ENCODE data around the gene SAP30BP. TPM values are rescaled to one million over a fixed set of nuclear protein-coding genes. Genes with fewer than 3 reads are reported as not detected.

The SAP30BP gene
- total and polyA plus RNA-seq, 2 of the 13 experiments (the other 11 are each of a cell fraction or from before 2014, with no cell fraction given) = 67.7 to 99.4 TPM

DNA sequence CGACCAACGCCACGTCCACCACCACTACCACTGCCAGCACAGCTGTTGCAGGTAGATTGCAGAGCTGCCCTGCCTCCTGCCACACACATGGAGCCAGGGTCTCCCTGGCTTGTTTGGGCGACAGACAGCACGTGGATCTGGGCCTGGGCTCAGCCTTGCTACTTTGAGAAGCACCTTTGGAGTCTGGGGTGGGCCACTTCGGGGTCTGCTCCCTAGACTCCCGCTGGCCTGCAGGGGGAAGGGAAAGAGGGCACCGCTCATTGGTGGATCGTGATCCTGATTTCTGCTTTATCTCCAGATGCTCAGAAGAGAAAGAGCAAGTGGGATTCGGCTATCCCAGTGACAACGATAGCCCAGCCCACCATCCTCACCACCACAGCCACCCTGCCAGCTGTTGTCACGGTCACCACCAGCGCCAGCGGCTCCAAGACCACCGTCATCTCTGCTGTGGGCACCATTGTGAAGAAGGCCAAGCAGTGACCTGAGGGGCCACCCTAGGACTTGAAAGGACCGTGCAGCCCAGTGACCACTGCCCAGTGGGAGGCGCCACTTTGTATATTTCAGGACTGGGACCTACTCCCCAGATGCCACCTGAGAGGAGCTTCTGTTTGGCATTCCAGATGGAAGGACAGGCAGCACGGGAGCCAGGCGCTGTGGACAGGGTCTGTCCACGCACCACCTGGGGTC is 39.0 kb downstream of the SAP30BP start (continued):
- TF ChIP-seq, protein P1, sequence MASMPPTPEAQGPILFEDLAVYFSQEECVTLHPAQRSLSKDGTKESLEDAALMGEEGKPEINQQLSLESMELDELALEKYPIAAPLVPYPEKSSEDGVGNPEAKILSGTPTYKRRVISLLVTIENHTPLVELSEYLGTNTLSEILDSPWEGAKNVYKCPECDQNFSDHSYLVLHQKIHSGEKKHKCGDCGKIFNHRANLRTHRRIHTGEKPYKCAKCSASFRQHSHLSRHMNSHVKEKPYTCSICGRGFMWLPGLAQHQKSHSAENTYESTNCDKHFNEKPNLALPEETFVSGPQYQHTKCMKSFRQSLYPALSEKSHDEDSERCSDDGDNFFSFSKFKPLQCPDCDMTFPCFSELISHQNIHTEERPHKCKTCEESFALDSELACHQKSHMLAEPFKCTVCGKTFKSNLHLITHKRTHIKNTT (CRISPR knock-in tag; IDR thresholded peaks at IDR 0.05) = no peak

GRCh38 chr17:75707079-75707571 is 40.0 kb downstream of the SAP30BP start:
- Histone ChIP-seq H4K20me1 (ENCODE audit: insufficient read depth, low read length) (no peaks in the 10 kb centered on the region), H3K9ac (ENCODE audit: insufficient read depth, low read depth, low read length) (no peak overlapping the region), H3K79me2 (ENCODE audit: insufficient read depth, low read length) (no peaks in the 10 kb centered on the region), H3K27me3 (ENCODE audit: control insufficient read depth in 1 of 2, insufficient read depth in 2 of 2, low read length in 2 of 2) (no peaks in the 10 kb centered on the region), H3K4me2 (ENCODE audit: low read depth, low read length) (no peak overlapping the region), H3K4me3 (replicated peaks in 1 of 3; ENCODE audit: insufficient read depth in 1 of 3, low read depth in 2 of 3, low read length in 3 of 3) (no peak overlapping the region), H3K27ac (ENCODE audit: extremely low read length, insufficient read depth, low read length) (no peak overlapping the region), H3K9me3 (ENCODE audit: low read length) (no peaks in the 10 kb centered on the region), H2AFZ (ENCODE audit: low read length) (no peak overlapping the region), H3K36me3 (replicated peaks in 1 of 2; ENCODE audit: control insufficient read depth in 1 of 2, insufficient read depth in 2 of 2, low read length in 2 of 2) (peaks cover 36 to 56% of the 10 kb centered on the region in 2 experiments), H3K4me1 (ENCODE audit: insufficient read depth, low read length) (no peaks in the 10 kb centered on the region)
- in situ Hi-C loops (cut with HindIII; ENCODE audit: extremely low pct_ligation_motif_present, low pct_unique_long_range_greater_than_20kb) (no loop called here), intact Hi-C loops (cut with micrococcal nuclease; ENCODE audit: unreplicated experiment) (no loop called here)
- 94% methylated on average over 11 of the region's 12 CpGs for WGBS (ENCODE audit: low lambda C conversion rate)
- ChIA-PET CTCF (ENCODE audit: low intra/inter-chr PET ratio, low total read pairs) (no interaction called here), POLR2A (interaction anchor here (0.8 to 1.4 kb wide), 3 partner anchors 31 to 73 kb away, joined by 3 to 4 read pairs (median 3); no protein-coding TSS in a partner anchor)
- FAIRE-seq = no peak
- DNase-seq (ENCODE audit: low spot score) = no peak
- BruUV-seq (replicated peaks) = no TSS peak
- no peak for ATAC-seq
- TF ChIP-seq AGO2 (optimal IDR thresholded peaks at IDR 0.05; ENCODE audit: low read depth, low read length) (peak; percentile 79), NFYC (CRISPR knock-in tag; IDR thresholded peaks at IDR 0.05) (no peak), ZBTB33 (CRISPR knock-in tag; IDR thresholded peaks at IDR 0.05) (peak; percentile 89), POLR2A (IDR thresholded peaks at IDR 0.05; ENCODE audit: insufficient read depth in 1 of 2, low read depth in 2 of 2, low read length in 2 of 2) (no peak), POLR2G (IDR thresholded peaks at IDR 0.05; ENCODE audit: low read depth, low read length) (peak; percentile 32; the same call in 1 of the 2 replicates), RBM22 (optimal IDR thresholded peaks at IDR 0.05; ENCODE audit: low read length) (peak; percentile 51)
- TF ChIP-seq, protein P2, sequence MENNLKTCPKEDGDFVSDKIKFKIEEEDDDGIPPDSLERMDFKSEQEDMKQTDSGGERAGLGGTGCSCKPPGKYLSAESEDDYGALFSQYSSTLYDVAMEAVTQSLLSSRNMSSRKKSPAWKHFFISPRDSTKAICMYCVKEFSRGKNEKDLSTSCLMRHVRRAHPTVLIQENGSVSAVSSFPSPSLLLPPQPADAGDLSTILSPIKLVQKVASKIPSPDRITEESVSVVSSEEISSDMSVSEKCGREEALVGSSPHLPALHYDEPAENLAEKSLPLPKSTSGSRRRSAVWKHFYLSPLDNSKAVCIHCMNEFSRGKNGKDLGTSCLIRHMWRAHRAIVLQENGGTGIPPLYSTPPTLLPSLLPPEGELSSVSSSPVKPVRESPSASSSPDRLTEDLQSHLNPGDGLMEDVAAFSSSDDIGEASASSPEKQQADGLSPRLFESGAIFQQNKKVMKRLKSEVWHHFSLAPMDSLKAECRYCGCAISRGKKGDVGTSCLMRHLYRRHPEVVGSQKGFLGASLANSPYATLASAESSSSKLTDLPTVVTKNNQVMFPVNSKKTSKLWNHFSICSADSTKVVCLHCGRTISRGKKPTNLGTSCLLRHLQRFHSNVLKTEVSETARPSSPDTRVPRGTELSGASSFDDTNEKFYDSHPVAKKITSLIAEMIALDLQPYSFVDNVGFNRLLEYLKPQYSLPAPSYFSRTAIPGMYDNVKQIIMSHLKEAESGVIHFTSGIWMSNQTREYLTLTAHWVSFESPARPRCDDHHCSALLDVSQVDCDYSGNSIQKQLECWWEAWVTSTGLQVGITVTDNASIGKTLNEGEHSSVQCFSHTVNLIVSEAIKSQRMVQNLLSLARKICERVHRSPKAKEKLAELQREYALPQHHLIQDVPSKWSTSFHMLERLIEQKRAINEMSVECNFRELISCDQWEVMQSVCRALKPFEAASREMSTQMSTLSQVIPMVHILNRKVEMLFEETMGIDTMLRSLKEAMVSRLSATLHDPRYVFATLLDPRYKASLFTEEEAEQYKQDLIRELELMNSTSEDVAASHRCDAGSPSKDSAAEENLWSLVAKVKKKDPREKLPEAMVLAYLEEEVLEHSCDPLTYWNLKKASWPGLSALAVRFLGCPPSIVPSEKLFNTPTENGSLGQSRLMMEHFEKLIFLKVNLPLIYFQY (CRISPR knock-in tag; IDR thresholded peaks at IDR 0.05; ENCODE audit: borderline replicate concordance) = no peak
- TF ChIP-seq, protein P3, sequence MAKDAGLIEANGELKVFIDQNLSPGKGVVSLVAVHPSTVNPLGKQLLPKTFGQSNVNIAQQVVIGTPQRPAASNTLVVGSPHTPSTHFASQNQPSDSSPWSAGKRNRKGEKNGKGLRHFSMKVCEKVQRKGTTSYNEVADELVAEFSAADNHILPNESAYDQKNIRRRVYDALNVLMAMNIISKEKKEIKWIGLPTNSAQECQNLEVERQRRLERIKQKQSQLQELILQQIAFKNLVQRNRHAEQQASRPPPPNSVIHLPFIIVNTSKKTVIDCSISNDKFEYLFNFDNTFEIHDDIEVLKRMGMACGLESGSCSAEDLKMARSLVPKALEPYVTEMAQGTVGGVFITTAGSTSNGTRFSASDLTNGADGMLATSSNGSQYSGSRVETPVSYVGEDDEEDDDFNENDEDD (CRISPR knock-in tag; IDR thresholded peaks at IDR 0.05; ENCODE audit: borderline replicate concordance) = no peak
- TF ChIP-seq, protein P4, sequence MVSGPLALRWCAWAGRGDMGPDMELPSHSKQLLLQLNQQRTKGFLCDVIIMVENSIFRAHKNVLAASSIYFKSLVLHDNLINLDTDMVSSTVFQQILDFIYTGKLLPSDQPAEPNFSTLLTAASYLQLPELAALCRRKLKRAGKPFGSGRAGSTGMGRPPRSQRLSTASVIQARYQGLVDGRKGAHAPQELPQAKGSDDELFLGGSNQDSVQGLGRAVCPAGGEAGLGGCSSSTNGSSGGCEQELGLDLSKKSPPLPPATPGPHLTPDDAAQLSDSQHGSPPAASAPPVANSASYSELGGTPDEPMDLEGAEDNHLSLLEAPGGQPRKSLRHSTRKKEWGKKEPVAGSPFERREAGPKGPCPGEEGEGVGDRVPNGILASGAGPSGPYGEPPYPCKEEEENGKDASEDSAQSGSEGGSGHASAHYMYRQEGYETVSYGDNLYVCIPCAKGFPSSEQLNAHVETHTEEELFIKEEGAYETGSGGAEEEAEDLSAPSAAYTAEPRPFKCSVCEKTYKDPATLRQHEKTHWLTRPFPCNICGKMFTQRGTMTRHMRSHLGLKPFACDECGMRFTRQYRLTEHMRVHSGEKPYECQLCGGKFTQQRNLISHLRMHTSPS (CRISPR knock-in tag; IDR thresholded peaks at IDR 0.05; ENCODE audit: low read depth) = no peak
